GM18526 (cell line): Measurements from ENCODE around the gene STX4.

ENCODE experiments used
- POLR2A ChIP-seq: IDR thresholded peaks from 3 replicates; pipeline ENCODE4 v1.6.1; 2011; ENCODE audit not compliant: insufficient read length; ENCODE audit errors: extremely low read depth

The STX4 gene

DNA sequence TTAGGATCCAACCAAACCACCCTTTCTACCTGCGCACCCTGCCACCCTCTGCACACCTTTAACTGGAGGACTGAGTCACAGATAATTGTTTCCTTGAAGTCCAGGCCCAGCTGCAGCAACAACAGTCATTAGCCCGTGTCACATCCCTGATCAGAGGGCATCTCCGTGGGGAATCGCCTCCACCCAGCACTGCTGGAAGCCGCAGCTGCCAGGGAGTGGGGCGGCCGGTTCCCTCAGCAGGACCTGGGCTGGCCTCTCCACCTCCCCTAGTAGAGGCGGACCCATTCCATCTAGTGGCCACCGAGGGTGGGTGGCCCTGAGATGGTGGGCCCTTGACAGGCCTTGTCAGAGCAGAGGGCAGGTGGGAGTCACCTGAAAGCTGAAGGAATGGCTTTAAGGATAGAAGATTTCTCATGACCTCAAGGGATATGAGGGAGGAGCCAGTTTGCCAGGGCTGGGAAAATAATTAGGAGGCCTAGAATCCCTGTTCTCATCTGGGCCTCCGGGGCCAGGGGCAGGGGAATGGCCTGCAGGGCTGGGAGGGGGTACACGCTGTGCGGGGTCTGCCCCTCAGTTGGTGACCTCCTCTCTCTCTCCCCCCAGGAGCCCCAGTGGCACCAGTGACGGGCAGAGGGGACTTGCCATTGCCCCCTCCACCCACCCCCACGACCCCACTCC, 49.1 kb downstream of the STX4 start:
- TF ChIP-seq POLR2A: no peak

- no peak for TF ChIP-seq POLR2A
Observed at GRCh38 chr16:31083081-31083480, 49.7 kb downstream of the STX4 start.

GRCh38 chr16:31083556-31083955, 50.2 kb downstream of the STX4 start:
- TF ChIP-seq POLR2A: no peak

GRCh38 chr16:31083981-31084380, 50.6 kb downstream of the STX4 start:
- no peak for TF ChIP-seq POLR2A

DNA sequence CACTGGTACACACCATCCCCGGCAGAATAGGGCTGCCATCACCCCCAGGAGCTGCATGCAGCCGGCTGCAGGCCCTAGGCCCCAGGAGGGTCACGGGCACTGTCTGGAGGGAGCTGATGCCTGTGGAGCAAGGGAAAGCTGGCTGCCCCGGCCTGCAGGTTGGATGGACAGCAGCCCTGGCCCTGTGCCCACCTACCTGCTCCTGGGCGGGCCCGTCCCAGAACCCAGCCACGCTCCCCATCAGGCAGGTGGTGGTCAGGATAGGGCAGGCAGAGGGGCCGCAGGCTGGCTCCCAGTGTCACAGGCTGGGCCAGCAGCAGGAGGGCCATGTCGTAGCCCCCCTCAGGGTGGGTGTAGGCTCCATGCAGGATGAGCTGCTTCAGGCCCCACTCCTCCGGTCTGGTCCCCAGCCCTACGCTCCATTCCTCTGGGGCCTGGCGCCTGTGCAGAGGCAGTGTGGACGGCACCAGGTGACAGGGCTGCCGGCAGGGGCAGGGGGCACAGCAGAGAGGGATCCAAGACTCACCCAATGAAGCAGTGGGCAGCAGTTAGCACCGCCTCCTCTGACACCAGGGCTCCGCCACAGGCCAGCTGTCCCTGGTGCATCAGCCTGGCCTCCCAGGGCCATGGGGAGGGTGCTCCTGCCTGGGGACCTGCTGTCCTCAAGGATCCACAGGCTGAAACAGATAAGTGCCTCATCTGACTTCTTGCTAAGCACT, 51.4 kb downstream of the STX4 start:
- TF ChIP-seq POLR2A: no peak

DNA sequence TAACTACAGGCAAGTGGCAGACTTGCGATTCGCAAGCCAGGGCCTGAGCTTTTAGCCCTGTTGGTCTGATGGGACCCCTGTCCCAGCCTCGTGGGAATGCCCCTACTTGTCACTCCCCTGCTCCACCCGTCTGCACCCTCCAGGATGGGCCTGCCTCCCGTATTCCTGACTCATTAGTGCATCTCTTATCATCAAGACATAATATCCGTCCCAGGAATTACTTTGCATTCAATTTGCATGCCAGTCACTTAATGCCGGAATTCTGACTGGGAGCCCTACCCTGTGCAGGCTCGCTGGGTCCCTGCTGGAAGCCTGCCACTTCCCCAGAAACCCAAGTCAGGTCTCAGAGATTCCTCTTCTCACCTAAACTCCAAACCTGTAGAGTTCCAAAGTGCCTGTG, 52.1 kb downstream of the STX4 start:
- TF ChIP-seq POLR2A: no peak

DNA sequence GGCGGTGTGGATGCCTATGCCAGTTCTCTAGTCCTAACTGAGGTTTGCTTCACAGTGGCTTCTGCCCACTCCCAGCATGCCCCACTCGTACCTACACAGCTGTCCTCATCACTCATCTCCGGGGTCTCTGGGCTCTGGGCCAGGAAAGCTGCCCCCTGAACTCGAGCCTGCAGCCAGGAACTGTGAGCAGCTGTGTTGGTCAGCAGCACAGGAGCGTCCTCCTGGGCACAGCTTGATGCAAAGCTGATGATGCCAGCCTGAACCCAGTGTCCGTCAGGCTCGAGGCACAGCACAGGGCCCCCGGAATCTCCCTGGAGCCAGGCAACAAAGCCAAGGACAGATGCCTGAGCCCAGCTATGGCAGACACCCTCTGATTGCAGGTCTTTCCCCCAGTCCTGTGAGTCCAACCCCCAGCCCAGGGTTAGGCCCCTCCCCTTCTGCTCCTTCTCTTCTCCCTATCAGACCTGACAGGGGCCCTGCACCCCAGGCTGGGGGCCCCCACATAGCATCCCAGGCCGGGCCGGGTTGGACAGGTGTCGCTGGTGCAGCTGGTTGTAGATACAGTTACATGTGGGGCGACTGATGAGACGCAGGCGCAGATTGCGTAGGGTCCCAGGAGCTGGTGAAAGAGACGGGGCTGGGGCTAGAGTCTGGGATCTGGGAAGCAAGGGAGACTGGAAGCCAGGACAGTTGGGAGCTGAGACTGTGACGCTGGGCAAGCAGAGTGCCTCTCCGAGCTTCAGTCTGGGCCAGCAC, 52.7 kb downstream of the STX4 start:
- TF ChIP-seq POLR2A: no peak

DNA sequence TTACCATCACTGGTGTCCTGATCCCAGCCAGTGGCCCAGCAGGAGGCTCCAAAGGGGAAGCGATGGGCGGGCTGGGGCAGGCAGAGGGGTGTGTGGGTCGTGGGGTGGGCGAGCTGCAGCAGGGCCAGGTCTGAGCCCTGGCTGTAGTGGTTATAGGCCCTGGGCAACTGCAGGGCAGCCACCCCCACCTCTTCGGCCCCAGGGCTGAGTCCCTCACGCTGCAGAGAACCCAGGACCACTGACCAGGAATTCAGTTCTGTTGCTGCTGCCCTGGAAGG, 53.2 kb downstream of the STX4 start:
- no peak for TF ChIP-seq POLR2A

GRCh38 chr16:31087481-31087880, 54.1 kb downstream of the STX4 start:
- no peak for TF ChIP-seq POLR2A

- TF ChIP-seq POLR2A: no peak
Observed at GRCh38 chr16:31087971-31088370, 54.6 kb downstream of the STX4 start.

DNA sequence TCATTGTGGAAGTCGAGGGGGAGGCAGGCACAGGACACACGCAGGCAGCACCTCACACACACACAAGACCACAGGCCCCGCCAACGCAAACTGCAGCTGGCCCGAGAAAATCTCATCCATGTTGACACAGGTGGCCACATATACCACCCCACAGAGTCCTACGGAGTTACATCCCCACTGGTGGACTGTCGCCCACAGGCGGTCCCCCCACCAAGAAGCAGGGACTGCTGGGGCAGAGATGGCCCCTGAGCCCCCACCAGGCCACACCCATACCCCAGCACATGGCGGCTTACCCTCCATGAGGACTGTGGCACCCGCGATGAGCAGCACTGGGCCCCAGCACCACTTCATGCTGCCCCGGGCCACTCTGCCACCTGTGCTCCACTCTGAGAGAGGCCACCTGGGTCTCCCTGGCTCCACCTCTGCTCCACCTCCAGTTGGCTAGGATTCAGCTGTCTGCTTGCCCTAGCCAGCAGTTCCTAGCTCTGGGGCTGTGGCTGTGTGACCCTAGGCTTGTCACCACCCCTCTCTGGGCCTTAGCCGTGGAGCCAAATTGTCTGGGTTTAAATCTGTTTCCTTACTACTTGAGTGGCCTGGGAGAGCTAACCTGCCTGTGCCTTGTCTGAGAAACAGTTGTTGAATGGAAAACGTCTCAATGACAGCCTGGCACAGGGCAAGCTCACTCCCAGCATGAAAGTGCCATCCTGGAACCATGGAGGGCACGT, 55.3 kb downstream of the STX4 start, which contains the start of gene PRSS53:
TSS of gene PRSS53 (minus strand) at position 485 of the 725 bp plus-strand sequence. CDS start at position 351, 134 bp downstream.
- TF ChIP-seq POLR2A: no peak

GRCh38 chr16:31089199-31089598, 55.8 kb downstream of the STX4 start:
- no peak for TF ChIP-seq POLR2A
